ENCODE results near the gene RNU7-1.

Gene RNU7-1

GRCh38 chr12:6917491-6918231 lies 26.0 kb upstream of the RNU7-1 start:
- DNase-seq (ENCODE audit: low read depth in 2 of 2), result no peak

DNA sequence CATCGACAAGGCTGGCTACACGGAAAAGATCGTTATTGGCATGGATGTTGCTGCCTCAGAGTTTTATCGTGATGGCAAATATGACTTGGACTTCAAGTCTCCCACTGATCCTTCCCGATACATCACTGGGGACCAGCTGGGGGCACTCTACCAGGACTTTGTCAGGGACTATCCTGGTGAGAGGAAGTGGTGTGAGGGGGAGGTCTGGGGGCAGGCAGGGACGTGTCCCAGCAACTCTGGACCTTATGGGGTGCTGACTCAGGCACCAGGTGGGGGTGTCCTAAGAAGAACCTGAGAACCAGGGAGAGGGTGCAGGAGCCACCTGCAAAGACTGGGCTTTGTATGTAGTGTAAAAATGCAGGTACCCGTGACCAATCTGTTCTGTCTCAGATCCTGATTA lies 24.0 kb upstream of the RNU7-1 start:
- DNase-seq (ENCODE audit: low read depth in 2 of 2), result no peak

DNA sequence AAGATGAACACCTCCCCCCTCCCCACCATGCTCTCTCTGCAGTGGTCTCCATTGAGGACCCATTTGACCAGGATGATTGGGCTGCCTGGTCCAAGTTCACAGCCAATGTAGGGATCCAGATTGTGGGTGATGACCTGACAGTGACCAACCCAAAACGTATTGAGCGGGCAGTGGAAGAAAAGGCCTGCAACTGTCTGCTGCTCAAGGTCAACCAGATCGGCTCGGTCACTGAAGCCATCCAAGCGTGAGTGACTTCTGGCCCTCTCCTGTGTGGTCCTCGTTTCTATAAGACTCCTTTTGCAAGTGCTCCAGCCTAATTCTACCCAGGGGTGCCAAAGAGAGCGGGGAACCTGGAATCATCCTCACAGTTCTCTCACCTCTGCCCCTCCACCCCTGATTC lies 22.1 kb upstream of the RNU7-1 start:
- DNase-seq (ENCODE audit: low read depth in 2 of 2), result no peak

DNA sequence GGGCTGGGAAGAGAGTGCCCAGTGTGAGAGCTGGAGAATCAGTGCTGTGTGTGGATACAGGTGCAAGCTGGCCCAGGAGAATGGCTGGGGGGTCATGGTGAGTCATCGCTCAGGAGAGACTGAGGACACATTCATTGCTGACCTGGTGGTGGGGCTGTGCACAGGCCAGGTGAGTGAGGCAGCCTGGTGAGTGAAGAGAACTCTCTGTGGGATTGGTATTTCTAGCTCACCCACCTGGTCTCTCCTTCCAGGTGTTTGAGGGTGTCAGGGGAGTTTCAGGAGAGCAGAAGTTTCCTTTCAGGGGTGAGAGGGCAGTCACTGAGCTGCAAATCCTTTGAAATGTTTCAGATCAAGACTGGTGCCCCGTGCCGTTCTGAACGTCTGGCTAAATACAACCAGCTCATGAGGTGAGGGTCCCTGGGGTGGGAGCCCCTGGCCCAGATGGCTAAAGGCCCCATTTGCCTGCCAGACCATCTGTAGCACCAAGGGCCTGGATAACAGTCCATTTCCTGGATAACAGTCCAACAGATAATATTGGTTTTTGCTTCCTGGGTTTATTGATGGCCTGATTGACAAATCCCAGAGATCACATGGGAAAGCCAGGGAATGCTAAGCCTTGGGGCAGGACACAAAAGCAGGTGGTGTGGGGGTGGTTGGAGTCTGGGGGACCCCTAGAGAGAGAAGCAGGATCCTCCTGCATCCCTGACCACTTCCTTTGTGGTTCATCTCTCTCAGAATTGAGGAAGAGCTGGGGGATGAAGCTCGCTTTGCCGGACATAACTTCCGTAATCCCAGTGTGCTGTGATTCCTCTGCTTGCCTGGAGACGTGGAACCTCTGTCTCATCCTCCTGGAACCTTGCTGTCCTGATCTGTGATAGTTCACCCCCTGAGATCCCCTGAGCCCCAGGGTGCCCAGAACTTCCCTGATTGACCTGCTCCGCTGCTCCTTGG lies 21.3 kb upstream of the RNU7-1 start:
- DNase-seq (ENCODE audit: low read depth in 2 of 2), result no peak

DNA sequence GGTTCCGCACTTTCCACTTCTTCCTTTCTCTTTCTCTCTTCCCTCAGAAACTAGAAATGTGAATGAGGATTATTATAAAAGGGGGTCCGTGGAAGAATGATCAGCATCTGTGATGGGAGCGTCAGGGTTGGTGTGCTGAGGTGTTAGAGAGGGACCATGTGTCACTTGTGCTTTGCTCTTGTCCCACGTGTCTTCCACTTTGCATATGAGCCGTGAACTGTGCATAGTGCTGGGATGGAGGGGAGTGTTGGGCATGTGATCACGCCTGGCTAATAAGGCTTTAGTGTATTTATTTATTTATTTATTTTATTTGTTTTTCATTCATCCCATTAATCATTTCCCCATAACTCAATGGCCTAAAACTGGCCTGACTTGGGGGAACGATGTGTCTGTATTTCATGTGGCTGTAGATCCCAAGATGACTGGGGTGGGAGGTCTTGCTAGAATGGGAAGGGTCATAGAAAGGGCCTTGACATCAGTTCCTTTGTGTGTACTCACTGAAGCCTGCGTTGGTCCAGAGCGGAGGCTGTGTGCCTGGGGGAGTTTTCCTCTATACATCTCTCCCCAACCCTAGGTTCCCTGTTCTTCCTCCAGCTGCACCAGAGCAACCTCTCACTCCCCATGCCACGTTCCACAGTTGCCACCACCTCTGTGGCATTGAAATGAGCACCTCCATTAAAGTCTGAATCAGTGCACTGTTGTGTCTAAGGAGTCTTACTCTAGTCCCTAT lies 20.4 kb upstream of the RNU7-1 start:
- no peak for DNase-seq (ENCODE audit: low read depth in 2 of 2)

DNA sequence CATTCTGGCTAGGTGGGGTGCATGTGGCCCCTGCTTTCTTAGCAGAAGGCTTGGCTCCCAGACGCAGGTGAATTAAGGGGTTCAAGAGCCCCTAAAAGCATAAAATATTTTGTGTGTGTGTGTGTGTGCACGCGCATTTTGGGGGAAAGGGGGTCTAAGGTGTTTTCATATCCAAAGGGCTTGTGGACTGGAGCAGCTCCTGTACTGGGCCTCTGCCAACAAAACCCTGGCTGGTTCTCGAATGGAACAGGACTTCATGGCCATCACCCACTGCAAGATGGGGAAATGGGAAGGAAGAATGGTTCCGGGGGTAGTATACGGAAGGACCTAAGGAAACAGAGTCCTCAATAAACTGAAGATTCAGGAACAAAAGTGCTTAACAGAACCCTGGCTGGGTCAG lies 19.8 kb upstream of the RNU7-1 start:
- no peak for DNase-seq (ENCODE audit: low read depth in 2 of 2)

- DNase-seq (ENCODE audit: low read depth in 2 of 2), result no peak
Observed at GRCh38 chr12:6925239-6925539, 18.4 kb upstream of the RNU7-1 start.

- no peak for DNase-seq (ENCODE audit: low read depth in 2 of 2)
Observed at GRCh38 chr12:6925540-6926279, 17.9 kb upstream of the RNU7-1 start.

- no peak for DNase-seq (ENCODE audit: low read depth in 2 of 2)
Observed at GRCh38 chr12:6927379-6928021, 16.1 kb upstream of the RNU7-1 start, which contains the start of gene ATN1. TSS of gene ATN1 (plus strand) at chr12:6927959. CDS start at chr12:6934002, 6,043 bp downstream.

GRCh38 chr12:6928022-6928702 lies 15.5 kb upstream of the RNU7-1 start:
- DNase-seq (ENCODE audit: low read depth in 2 of 2), result no peak

GRCh38 chr12:6928703-6929407 lies 14.8 kb upstream of the RNU7-1 start:
- DNase-seq (ENCODE audit: low read depth in 2 of 2), result no peak

- no peak for DNase-seq (ENCODE audit: low read depth in 2 of 2)
Observed at GRCh38 chr12:6929466-6930452, 13.9 kb upstream of the RNU7-1 start.

GRCh38 chr12:6932766-6933165 lies 10.8 kb upstream of the RNU7-1 start:
- no peak for DNase-seq (ENCODE audit: low read depth in 2 of 2)

GRCh38 chr12:6934110-6934509 lies 9.5 kb upstream of the RNU7-1 start:
- DNase-seq (ENCODE audit: low read depth in 2 of 2), result no peak

DNA sequence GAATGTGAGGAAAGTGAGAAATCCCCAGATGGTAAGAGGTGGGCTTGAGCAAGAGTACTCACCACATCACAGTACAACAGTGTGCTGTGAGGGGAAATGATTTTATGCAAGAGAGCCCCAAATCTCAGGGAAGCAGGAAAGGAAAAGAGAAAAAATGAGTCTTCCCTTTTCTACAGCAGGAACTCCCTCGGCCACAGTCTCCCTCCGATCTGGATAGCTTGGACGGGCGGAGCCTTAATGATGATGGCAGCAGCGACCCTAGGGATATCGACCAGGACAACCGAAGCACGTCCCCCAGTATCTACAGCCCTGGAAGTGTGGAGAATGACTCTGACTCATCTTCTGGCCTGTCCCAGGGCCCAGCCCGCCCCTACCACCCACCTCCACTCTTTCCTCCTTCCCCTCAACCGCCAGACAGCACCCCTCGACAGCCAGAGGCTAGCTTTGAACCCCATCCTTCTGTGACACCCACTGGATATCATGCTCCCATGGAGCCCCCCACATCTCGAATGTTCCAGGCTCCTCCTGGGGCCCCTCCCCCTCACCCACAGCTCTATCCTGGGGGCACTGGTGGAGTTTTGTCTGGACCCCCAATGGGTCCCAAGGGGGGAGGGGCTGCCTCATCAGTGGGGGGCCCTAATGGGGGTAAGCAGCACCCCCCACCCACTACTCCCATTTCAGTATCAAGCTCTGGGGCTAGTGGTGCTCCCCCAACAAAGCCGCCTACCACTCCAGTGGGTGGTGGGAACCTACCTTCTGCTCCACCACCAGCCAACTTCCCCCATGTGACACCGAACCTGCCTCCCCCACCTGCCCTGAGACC lies 8.0 kb upstream of the RNU7-1 start:
- no peak for DNase-seq (ENCODE audit: low read depth in 2 of 2)

DNA sequence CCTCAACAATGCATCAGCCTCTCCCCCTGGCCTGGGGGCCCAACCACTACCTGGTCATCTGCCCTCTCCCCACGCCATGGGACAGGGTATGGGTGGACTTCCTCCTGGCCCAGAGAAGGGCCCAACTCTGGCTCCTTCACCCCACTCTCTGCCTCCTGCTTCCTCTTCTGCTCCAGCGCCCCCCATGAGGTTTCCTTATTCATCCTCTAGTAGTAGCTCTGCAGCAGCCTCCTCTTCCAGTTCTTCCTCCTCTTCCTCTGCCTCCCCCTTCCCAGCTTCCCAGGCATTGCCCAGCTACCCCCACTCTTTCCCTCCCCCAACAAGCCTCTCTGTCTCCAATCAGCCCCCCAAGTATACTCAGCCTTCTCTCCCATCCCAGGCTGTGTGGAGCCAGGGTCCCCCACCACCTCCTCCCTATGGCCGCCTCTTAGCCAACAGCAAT lies 7.4 kb upstream of the RNU7-1 start:
- DNase-seq (ENCODE audit: low read depth in 2 of 2), result no peak

DNA sequence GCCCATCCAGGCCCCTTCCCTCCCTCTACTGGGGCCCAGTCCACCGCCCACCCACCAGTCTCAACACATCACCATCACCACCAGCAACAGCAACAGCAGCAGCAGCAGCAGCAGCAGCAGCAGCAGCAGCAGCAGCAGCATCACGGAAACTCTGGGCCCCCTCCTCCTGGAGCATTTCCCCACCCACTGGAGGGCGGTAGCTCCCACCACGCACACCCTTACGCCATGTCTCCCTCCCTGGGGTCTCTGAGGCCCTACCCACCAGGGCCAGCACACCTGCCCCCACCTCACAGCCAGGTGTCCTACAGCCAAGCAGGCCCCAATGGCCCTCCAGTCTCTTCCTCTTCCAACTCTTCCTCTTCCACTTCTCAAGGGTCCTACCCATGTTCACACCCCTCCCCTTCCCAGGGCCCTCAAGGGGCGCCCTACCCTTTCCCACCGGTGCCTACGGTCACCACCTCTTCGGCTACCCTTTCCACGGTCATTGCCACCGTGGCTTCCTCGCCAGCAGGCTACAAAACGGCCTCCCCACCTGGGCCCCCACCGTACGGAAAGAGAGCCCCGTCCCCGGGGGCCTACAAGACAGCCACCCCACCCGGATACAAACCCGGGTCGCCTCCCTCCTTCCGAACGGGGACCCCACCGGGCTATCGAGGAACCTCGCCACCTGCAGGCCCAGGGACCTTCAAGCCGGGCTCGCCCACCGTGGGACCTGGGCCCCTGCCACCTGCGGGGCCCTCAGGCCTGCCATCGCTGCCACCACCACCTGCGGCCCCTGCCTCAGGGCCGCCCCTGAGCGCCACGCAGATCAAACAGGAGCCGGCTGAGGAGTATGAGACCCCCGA lies 6.8 kb upstream of the RNU7-1 start:
- DNase-seq (ENCODE audit: low read depth in 2 of 2), result no peak

Data from stimulated activated CD8-positive, alpha-beta memory T cell treated with anti-CD3 and anti-CD28 coated beads, Interleukin-2, amount 100 ng/mL, for 1 hour (primary cell).